HG02981 (cell line): ENCODE data around the gene CD101.
A peak's percentile ranks its signal among the peaks of the same experiment; 100 is the strongest.

ENCODE experiments used
- ATAC-seq: cut with Tn5 transposase; IDR thresholded peaks from one replicate; pipeline ENCODE4 v1.9.1; 2021; ENCODE audit warnings: mild to moderate bottlenecking, moderate library complexity; ENCODE audit not compliant: unreplicated experiment

Gene CD101

GRCh38 chr1:117051224-117052064 lies 49.9 kb downstream of the CD101 start:
- peak; percentile 81 for ATAC-seq

DNA sequence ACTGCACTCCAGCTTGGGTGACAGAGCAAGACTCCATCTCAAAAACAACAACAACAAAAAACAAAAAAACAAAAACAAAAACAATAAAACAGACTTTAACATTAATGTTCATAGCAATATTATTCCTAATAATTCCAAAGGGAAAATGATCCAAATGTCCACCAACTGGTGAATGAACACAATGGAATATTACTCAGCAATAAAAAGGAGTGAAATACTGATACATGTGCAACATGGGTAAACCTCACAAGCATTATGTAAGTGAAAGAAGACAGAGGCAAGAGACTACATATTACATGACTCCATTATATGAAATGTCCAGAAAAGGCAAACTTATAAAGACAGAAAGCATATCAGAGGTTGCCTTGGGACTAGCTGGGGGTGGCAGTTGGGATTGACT lies 52.5 kb downstream of the CD101 start:
- ATAC-seq: no peak

GRCh38 chr1:117058810-117059209 lies 57.2 kb downstream of the CD101 start:
- ATAC-seq: no peak

- peak; percentile 23 for ATAC-seq
Observed at GRCh38 chr1:117059334-117059677, 57.7 kb downstream of the CD101 start.

GRCh38 chr1:117059678-117060440 lies 58.3 kb downstream of the CD101 start, which contains the start of gene TTF2:
Gene TTF2 (plus strand): TSS chr1:117060326. CDS start chr1:117060347, 21 bp downstream.
- ATAC-seq: peak; percentile 94

- ATAC-seq: peak; percentile 5
Observed at GRCh38 chr1:117060441-117061317, 59.1 kb downstream of the CD101 start.

DNA sequence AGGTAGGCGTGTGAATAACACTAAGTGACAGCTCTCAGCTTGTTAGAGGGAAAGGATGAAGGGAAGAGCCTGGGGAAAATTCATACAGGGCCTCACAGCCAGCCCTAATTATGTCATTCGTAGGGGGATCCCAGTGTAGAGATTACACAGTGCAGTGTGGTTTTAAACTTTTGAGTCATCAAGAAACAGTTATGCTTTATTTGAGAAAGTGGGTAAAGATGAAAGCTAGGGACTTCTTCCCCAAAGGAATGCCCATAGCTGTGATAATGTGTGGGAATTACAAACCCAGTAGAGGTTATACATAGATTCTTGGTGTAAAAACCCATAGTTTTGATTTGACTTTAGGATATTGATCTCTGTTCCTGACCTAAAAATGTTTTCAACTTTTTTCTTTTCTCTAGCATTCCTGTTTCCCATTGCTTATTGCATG lies 60.4 kb downstream of the CD101 start:
- peak; percentile 24 for ATAC-seq

GRCh38 chr1:117066367-117066766 lies 64.8 kb downstream of the CD101 start:
- ATAC-seq: no peak

- ATAC-seq: no peak
Observed at GRCh38 chr1:117067533-117068370, 66.2 kb downstream of the CD101 start.

DNA sequence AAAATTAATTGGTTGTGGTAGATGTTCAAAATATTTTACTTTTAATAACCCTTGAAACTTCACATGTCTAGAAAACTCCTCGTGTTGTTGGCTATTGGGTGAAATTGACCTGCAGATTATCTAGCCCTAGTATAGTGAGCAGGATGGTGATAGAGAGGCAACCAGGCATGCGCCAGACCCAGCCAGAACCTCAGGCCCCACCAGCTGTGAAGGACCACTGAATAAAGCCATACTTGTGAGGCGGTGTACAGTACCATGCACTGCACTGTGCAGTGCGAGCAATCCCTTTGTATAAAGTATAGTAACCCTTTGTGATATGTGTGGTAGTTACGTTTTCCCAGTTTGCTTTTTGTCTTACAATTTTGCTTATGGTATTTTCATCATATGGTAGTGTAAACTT lies 67.0 kb downstream of the CD101 start:
- no peak for ATAC-seq

GRCh38 chr1:117069220-117069844 lies 67.8 kb downstream of the CD101 start:
- no peak for ATAC-seq

- no peak for ATAC-seq
Observed at GRCh38 chr1:117070124-117070523, 68.6 kb downstream of the CD101 start.

DNA sequence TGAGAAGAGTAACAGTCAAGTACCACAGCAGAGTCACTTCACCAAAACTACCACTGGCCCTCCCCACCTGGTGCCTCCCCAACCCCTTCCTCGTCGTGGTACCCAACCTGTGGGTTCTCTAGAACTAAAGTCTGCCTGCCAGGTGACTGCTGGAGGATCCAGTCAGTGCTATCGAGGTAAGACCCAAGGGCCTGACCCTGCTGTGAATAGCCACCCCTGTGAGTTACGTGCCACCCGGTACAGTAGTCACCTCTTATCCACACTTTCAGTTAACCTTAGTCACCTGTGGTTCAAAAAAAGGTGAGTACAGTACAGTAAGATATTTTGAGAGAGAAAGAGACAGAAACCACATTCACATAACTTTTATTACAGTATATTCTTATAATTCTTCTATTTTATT lies 75.1 kb downstream of the CD101 start:
- no peak for ATAC-seq

- ATAC-seq: no peak
Observed at GRCh38 chr1:117077267-117077666, 75.7 kb downstream of the CD101 start.

- ATAC-seq: no peak
Observed at GRCh38 chr1:117079737-117080136, 78.2 kb downstream of the CD101 start.

DNA sequence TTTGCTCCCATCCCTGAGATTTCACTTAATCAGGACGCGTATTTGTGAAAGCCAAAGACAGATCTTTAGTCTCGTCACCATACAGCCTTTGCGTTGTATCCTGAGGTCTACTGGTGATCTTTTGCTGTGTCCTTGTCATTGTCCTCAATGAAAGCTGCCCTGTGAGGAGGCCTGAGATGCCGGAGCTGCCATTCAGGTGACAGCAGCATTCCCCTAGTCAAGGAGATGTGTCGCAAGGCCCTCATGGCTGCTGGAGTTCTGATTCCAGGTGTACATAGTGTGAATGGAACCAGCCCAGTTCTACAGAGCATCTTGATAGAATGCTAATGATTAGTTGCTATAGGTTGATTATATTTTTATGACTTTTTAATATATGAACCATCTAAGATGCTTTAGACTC lies 82.7 kb downstream of the CD101 start:
- ATAC-seq: no peak
